Endothelial cell of umbilical vein (primary cell): Measurements from ENCODE around the gene CCDC157. TPM values are rescaled to one million over a fixed set of nuclear protein-coding genes. Genes with fewer than 3 reads are reported as not detected.
A peak's percentile ranks its signal among the peaks of the same experiment; 100 is the strongest.

Experiments
- BruUV-seq: library from RNA; stranded (reverse); fragments of 400-500 nt; replicated peaks from 2 replicates; lab custom pipeline; 2021; lab: Mats Ljungman, UMichigan
- CTCF ChIA-PET: fragments of 300-600, 350-600 bp; sonication (Branson Sonifier 250); formaldehyde crosslinking; loops from one replicate; lab custom pipeline; 2021; ENCODE audit warnings: antibody characterized with exemption, inconsistent platforms; lab: Charles Lee
- POLR2A ChIA-PET: fragments of 300-600, 350-600 bp; sonication (Branson Sonifier 250); formaldehyde crosslinking; loops from one replicate; lab custom pipeline; 2021; ENCODE audit warnings: antibody characterized with exemption, inconsistent platforms; lab: Charles Lee
- DNase-seq: peaks from one replicate; pipeline ENCODE4 v3.0.0-alpha.2; 2011; ENCODE audit warnings: low read depth, low spot score
- FAIRE-seq: peaks from 2 replicates; lab custom pipeline; 2011; peaks lifted over from hg19 to GRCh38; lab: Jason Lieb, UNC
- H2AFZ ChIP-seq: 2 replicates; pipeline ENCODE4 v1.6.0; 2012; ENCODE audit warnings: low read depth, low read length, control low read depth, inconsistent platforms
- H3K27ac ChIP-seq: 2 replicates; pipeline ENCODE4 v1.5.1; 2011; ENCODE audit warnings: low read depth, mild to moderate bottlenecking, control low read depth, low read length, moderate library complexity; ENCODE audit not compliant: insufficient read depth
- H3K27me3 ChIP-seq, 2 experiments: 2 replicates each; pipeline versions ENCODE4 v1.6.0 to v1.6.1; 2011; ENCODE audit warnings: low read length in 2 of 2, mixed read lengths in 1 of 2; ENCODE audit not compliant: control insufficient read depth in 2 of 2, insufficient read depth in 2 of 2
- H3K36me3 ChIP-seq, 2 experiments: 2 replicates in 1 of 2; 3 replicates in 1 of 2; pipeline ENCODE4 v1.5.1; 2011; ENCODE audit warnings: low read length in 2 of 2, mild to moderate bottlenecking in 1 of 2, moderate library complexity in 1 of 2; ENCODE audit not compliant: control insufficient read depth in 2 of 2, insufficient read depth in 2 of 2; ENCODE audit errors: extremely low read depth in 1 of 2
- H3K4me1 ChIP-seq: 3 replicates; pipeline ENCODE4 v1.5.1; 2011; ENCODE audit warnings: mild to moderate bottlenecking, low read length; ENCODE audit not compliant: control insufficient read depth, insufficient read depth; ENCODE audit errors: extremely low read depth
- H3K4me2 ChIP-seq: 2 replicates; pipeline ENCODE4 v1.6.1; 2011; ENCODE audit warnings: low read length, control low read depth, mixed read lengths; ENCODE audit not compliant: insufficient read depth
- H3K4me3 ChIP-seq, 3 experiments: fragments of 200-600 bp in 1 of 3; sonication (generic), shearing (Covaris generic) in 1 of 3; replicated peaks in 1 of 3; 2 replicates each; pipeline ENCODE4 v1.5.1; 2011 to 2016; ENCODE audit warnings: control low read depth in 3 of 3, low read length in 3 of 3, mild to moderate bottlenecking in 2 of 3, inconsistent platforms in 1 of 3, low read depth in 1 of 3, moderate library complexity in 1 of 3; ENCODE audit not compliant: insufficient read depth in 1 of 3
- H3K79me2 ChIP-seq: 2 replicates; pipeline ENCODE4 v1.6.0; 2012; ENCODE audit warnings: low read length, inconsistent platforms; ENCODE audit not compliant: control insufficient read depth, insufficient read depth
- H3K9ac ChIP-seq: replicated peaks from 2 replicates; pipeline ENCODE3; 2011; ENCODE audit warnings: low read length, control low read depth; ENCODE audit not compliant: insufficient read depth; ENCODE audit errors: extremely low read depth
- H3K9me1 ChIP-seq: replicated peaks from 3 replicates; pipeline ENCODE4 v1.6.0; 2011; ENCODE audit warnings: mild to moderate bottlenecking, low read length; ENCODE audit not compliant: control insufficient read depth, insufficient read depth; ENCODE audit errors: extremely low read depth
- H3K9me3 ChIP-seq: replicated peaks from 2 replicates; pipeline ENCODE4 v1.5.1; 2012; ENCODE audit warnings: low read length, inconsistent platforms; ENCODE audit not compliant: control insufficient read depth, insufficient read depth
- H4K20me1 ChIP-seq: replicated peaks from 2 replicates; pipeline ENCODE3; 2011; ENCODE audit warnings: mild to moderate bottlenecking, low read length; ENCODE audit not compliant: control insufficient read depth, insufficient read depth; ENCODE audit errors: extremely low read depth
- CTCF ChIP-seq, 2 donors: IDR thresholded peaks; 1 replicate in 1 of 2; 2 replicates in 1 of 2; pipeline ENCODE4 v1.5.1; 2011; ENCODE audit warnings: low read length in 2 of 2, mild to moderate bottlenecking in 2 of 2, moderate library complexity in 2 of 2, control low read depth in 1 of 2, inconsistent platforms in 1 of 2, low read depth in 1 of 2; ENCODE audit not compliant: insufficient read depth in 1 of 2; ENCODE audit errors: extremely low read depth in 1 of 2
- EZH2 ChIP-seq: IDR thresholded peaks from 2 replicates; pipeline ENCODE4 v1.6.1; 2012; ENCODE audit warnings: borderline replicate concordance, low read depth, mild to moderate bottlenecking, moderate library complexity, low read length, inconsistent platforms; ENCODE audit not compliant: severe bottlenecking
- FOS ChIP-seq: IDR thresholded peaks from 2 replicates; pipeline ENCODE4 v1.6.1; 2011; ENCODE audit warnings: mild to moderate bottlenecking, low read length, moderate library complexity, borderline replicate concordance; ENCODE audit not compliant: insufficient read depth
- GATA2 ChIP-seq: IDR thresholded peaks from 2 replicates; pipeline ENCODE4 v1.7.0; 2011; ENCODE audit warnings: low read depth, mild to moderate bottlenecking, moderate library complexity, mixed read lengths, low read length; ENCODE audit not compliant: insufficient read length, insufficient read depth
- JUN ChIP-seq: IDR thresholded peaks from 2 replicates; pipeline ENCODE4 v1.6.1; 2011; ENCODE audit warnings: borderline replicate concordance, low read depth; ENCODE audit not compliant: insufficient read length, insufficient read depth
- MAX ChIP-seq: IDR thresholded peaks from 2 replicates; pipeline ENCODE4 v1.6.1; 2011; ENCODE audit not compliant: insufficient read depth, insufficient read length
- MYC ChIP-seq: IDR thresholded peaks from one replicate; pipeline ENCODE4 v1.6.1; 2011; ENCODE audit warnings: mild to moderate bottlenecking, low read depth, low read length
- POLR2A ChIP-seq: IDR thresholded peaks from 2 replicates; pipeline ENCODE4 v1.6.1; 2012; ENCODE audit warnings: low read depth, mild to moderate bottlenecking, control low read depth, low read length
- POLR2AphosphoS5 ChIP-seq: IDR thresholded peaks from 2 replicates; pipeline ENCODE4 v1.6.1; 2012; ENCODE audit warnings: low read depth, mild to moderate bottlenecking, control low read depth, low read length, moderate library complexity; ENCODE audit not compliant: insufficient read depth
- dilution Hi-C: fragments of 300-500 bp; cut with MboI; formaldehyde crosslinking; loops from one replicate; pipeline ENCODE4 v1.15.0; 2019; ENCODE audit warnings: low sequenced_read_pairs; ENCODE audit not compliant: extremely low pct_ligation_motif_present
- intact Hi-C: fragments of 100-400 bp; cut with micrococcal nuclease; formaldehyde crosslinking; loops from one replicate; pipeline ENCODE4 v1.10.0; 2022
- polyA plus RNA-seq, 4 experiments: library from polyadenylated mRNA; depleted of rRNA in 3 of 4; stranded (reverse) in 3 of 4; unstranded in 1 of 4; fragments of >200 nt; gene quantifications; 2 replicates each; pipeline versions ENCODE4 v1.2.1 to v1.2.3, GENCODE V29; 2011 to 2012; ENCODE audit warnings: missing spikeins in 1 of 4
- total RNA-seq: library from RNA; stranded (reverse); gene quantifications from 2 replicates; pipeline ENCODE4 v1.2.3, GENCODE V29; 2021

CCDC157 gene
- total and polyA plus RNA-seq, 2 donors (not counting 3 experiments of a cell fraction or from before 2014, with no cell fraction given) = 2.1 to 3.1 TPM

GRCh38 chr22:30406400-30406799 lies 49.6 kb downstream of the CCDC157 start:
- CTCF ChIA-PET = interaction anchor here (1.8 to 4.1 kb wide), 2 partner anchors 9 to 20 kb away, joined by 4 to 21 read pairs; partner anchors contain the start of gene SEC14L2
- dilution Hi-C loops = no loop called here
- no TSS peak for BruUV-seq

GRCh38 chr22:30408388-30409102 lies 51.7 kb downstream of the CCDC157 start:
- Histone ChIP-seq H3K79me2 (peaks cover 7% of the 10 kb centered on the region), H3K27me3 (no peaks in the 10 kb centered on the region), H3K27ac (peak overlapping the region; percentile 6), H3K4me1 (peaks cover 6% of the 10 kb centered on the region), H3K36me3 (peaks cover 3 to 40% of the 10 kb centered on the region in 2 experiments), H2AFZ (no peak overlapping the region), H3K4me2 (no peak overlapping the region), H3K9me1 (no peaks in the 10 kb centered on the region), H3K9me3 (no peaks in the 10 kb centered on the region), H3K4me3 (no peak overlapping the region), H3K9ac (no peak overlapping the region), H4K20me1 (no peaks in the 10 kb centered on the region)
- FAIRE-seq (peak; percentile 69), DNase-seq (peak; percentile 50)
- intact Hi-C loops (no loop called here), dilution Hi-C loops (no loop called here)
- ChIA-PET POLR2A (interaction anchor here (1.5 kb wide), 1 partner anchor 12 kb away, joined by 5 read pairs; the partner anchor contains the start of gene SEC14L2), CTCF (interaction anchor here (0.9 to 4.1 kb wide), 7 partner anchors 11 to 153 kb away, joined by 3 to 21 read pairs (median 4); partner anchors contain the start of genes MTFP1 and SEC14L2)
- no peak for TF ChIP-seq POLR2A
- peak; percentile 83 for TF ChIP-seq GATA2
- no peak for TF ChIP-seq FOS
- TF ChIP-seq CTCF (IDR thresholded peaks at IDR 0.05; ENCODE audit: extremely low read depth in 1 of 2, insufficient read depth in 1 of 2, low read depth in 1 of 2, low read length in 2 of 2) = no peak
- TF ChIP-seq EZH2 = no peak
- TF ChIP-seq POLR2AphosphoS5 = peak; percentile 72
- peak; percentile 24 for TF ChIP-seq JUN
- no peak for TF ChIP-seq MYC
- TF ChIP-seq MAX = no peak
- BruUV-seq = no TSS peak

More at GRCh38 chr22:30406400-30406799, 49.6 kb downstream of the CCDC157 start:
- Histone ChIP-seq H3K9me1 (no peaks in the 10 kb centered on the region), H3K79me2 (peaks cover 15% of the 10 kb centered on the region), H3K27me3 (no peaks in the 10 kb centered on the region), H2AFZ (no peak overlapping the region), H3K9me3 (no peaks in the 10 kb centered on the region), H4K20me1 (no peaks in the 10 kb centered on the region), H3K4me2 (no peak overlapping the region), H3K4me3 (no peak overlapping the region), H3K27ac (no peak overlapping the region), H3K36me3 (peaks cover 3 to 28% of the 10 kb centered on the region in 2 experiments), H3K9ac (no peak overlapping the region), H3K4me1 (peaks cover 6% of the 10 kb centered on the region)
- no peak for TF ChIP-seq FOS
- no peak for TF ChIP-seq POLR2AphosphoS5
- no peak for TF ChIP-seq EZH2
- no peak for TF ChIP-seq JUN
- POLR2A ChIA-PET = no interaction called here
- FAIRE-seq = no peak
- intact Hi-C loops = no loop called here
- DNase-seq = no peak
